AG10803 (cell line): Measurements from ENCODE around the gene ZPLD1.

Source experiments
- DNase-seq: peaks from one replicate; pipeline ENCODE4 v3.0.0; 2010; ENCODE audit warnings: low read depth
- H3K4me3 ChIP-seq: 2 replicates; pipeline ENCODE4 v1.5.1; 2011; ENCODE audit warnings: mild to moderate bottlenecking, low read length, control low read depth
- CTCF ChIP-seq: conservative IDR thresholded peaks from 2 replicates; pipeline ENCODE4 v1.5.1; 2011; ENCODE audit warnings: mild to moderate bottlenecking, low read length, control low read depth, inconsistent platforms

Gene ZPLD1

GRCh38 chr3:102457644-102458043 lies 22.8 kb downstream of the ZPLD1 start:
- no peak overlapping the region for H3K4me3 ChIP-seq
- DNase-seq, result no peak
- TF ChIP-seq CTCF, result no peak

- TF ChIP-seq CTCF, result no peak
- H3K4me3 ChIP-seq, result no peak overlapping the region
- no peak for DNase-seq
Observed at GRCh38 chr3:102460579-102460978, 25.8 kb downstream of the ZPLD1 start.

DNA sequence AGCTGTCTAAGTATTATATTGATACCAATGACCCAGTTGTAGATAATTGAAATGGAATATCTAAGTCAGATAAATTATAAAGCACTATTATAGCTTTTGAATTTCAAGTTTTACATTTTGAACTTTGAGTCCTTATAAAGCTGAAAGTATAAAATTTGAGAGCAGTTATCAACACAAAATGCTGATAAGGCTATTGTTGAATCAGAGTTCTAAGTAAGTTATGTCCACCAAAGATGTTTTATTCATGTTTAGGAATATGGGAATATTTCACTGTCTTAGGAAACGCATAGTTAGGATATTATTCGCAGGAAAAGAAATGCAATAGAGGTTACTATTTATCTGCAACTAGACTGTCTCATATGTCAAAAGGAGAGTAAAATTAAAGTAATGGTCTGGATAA lies 29.4 kb downstream of the ZPLD1 start:
- no peak for DNase-seq
- no peak for TF ChIP-seq CTCF
- no peak overlapping the region for H3K4me3 ChIP-seq

DNA sequence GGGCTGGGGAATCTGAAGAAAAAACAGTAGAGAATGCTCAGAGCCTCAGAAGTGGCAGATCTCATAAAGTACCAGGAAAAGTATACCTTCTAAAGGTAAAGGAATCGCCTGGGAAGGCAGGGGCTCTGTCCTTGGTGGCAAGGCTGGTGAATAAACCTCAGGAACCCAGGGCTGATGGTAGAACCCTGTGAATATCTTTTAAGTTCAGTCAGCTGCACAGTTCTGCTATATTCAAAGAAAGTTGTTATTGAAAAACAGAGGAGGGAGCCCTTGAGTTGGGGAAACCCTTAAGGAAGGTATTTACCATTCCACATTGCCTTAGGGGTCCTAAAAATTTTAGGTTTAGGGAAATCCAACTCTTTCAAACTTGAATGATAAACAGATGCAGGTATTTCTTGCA lies 31.2 kb downstream of the ZPLD1 start:
- DNase-seq, result no peak
- H3K4me3 ChIP-seq, result no peak overlapping the region
- TF ChIP-seq CTCF, result no peak

GRCh38 chr3:102470066-102470465 lies 35.3 kb downstream of the ZPLD1 start:
- H3K4me3 ChIP-seq, result no peak overlapping the region
- no peak for DNase-seq
- no peak for TF ChIP-seq CTCF

DNA sequence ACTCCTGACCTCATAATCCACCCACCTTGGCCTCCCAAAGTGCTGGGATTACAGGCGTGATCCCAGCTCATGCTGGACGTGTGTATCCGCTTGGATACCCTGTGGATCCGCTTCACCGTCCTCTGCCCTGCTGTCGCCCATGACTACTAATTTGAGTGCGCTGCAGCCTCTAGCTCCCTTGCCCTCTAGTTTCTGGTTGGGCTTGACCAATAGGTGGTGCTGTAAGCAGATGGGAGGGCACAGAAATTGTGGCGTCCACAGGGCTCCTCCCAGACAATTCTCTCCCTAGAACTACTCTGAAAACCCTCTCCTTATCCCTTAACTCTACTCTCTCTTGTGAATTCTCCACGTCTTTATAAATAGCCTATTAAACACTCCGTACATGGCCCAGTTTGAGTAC lies 36.2 kb downstream of the ZPLD1 start:
- no peak for TF ChIP-seq CTCF
- no peak overlapping the region for H3K4me3 ChIP-seq
- no peak for DNase-seq

DNA sequence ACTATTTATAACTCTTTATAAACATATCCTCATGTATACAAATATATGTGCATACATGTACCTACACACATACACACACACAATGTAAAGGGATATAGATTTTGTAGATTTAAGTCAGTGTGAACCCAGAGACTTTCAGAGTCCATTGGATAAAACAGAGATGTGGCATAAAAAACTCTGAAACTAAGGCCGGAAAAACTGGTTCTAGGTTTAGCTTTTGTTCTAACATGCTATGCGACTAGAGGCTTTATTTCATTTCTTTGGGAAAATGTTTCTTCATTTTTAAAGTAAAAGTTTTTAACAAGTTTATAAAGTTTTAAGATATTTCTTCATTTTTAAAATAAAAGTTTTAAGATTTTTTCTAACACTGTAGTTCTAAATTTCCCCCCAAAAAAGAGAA lies 36.7 kb downstream of the ZPLD1 start:
- H3K4me3 ChIP-seq, result no peak overlapping the region
- TF ChIP-seq CTCF, result no peak
- no peak for DNase-seq
